ENCODE measurements around the gene SYNCRIP.
"Not testable (repeated sequence)": the region's sequence is repeated elsewhere in the genome, so short reads cannot be mapped to it uniquely, and the experiment has no call there.

SYNCRIP gene

DNA sequence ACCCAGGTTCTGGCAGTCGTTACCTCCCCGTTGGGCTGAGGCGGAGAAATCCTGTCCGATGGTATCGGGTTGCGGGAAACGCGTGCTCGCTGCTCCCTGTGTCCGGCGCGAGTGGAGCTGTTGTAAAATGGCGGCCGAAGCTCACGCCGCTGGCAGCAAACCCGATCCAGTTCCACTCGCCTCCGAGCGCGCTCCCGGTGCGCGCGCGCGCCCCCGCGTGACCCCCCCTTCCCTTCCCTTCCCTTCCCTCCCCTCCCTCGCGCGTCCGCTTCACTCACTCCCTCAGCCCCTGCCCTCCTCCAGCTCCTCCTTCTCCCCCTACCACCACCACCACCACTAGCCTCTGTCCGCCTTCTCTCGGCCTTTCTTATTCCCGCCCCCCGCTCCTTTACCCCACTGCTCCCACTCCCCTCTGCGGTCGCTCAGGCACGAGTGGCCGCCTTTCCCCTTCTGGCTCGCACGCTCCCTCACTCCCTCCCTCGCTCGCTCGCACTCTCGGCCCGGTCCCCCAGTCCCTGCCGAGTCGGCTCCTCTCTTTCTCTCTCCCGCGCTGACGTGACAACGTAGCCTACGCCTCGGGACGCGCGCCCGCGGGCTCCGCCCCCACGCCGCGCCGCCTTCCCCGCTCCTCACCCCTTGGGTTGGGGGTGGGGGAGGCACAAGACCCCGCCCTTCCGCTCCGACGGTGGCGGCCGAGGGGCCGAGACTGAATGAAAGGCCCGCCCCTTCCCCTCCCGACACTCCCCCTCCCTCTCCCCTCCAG is at the start of gene SYNCRIP:
Gene SYNCRIP, minus strand, starts transcription at position 113 of the 763 bp plus-strand sequence. CDS start 1,447 bp downstream, outside the sequence.
- peak; percentile 94 for DNase-seq (ENCODE audit: low read depth)

GRCh38 chr6:85691478-85691877 is 48.8 kb upstream of the SYNCRIP start:
- no peak for DNase-seq (ENCODE audit: low read depth)

- DNase-seq (ENCODE audit: low read depth): no peak
These were observed 47.4 kb upstream of the SYNCRIP start for GRCh38 chr6:85690071-85690470.

DNA sequence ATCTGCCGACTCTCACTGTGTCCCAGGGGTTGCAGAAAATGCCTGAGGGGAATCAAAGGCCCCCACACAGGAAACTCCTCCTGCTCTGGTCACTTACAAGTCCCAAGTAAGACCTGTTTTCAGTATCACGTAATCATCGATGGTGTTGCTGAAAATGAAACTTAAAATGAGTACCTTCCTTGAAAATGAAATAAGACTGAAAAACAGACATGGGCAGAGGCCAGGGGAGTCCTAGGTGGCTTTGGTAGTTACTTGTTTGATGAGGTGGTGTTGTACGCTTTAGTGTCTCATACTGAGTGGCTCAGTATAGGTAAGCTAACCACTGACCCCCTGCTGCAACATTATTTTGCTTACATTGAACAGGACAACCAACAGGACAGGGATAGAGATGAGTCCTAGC is 43.0 kb upstream of the SYNCRIP start:
- DNase-seq (ENCODE audit: low read depth): no peak

- no peak for DNase-seq (ENCODE audit: low read depth)
These were observed 42.1 kb upstream of the SYNCRIP start for GRCh38 chr6:85684809-85685171.

GRCh38 chr6:85684133-85684808 is 41.6 kb upstream of the SYNCRIP start:
- DNase-seq (ENCODE audit: low read depth): no peak

GRCh38 chr6:85681899-85682298 is 39.2 kb upstream of the SYNCRIP start:
- DNase-seq (ENCODE audit: low read depth): not testable (repeated sequence)

DNA sequence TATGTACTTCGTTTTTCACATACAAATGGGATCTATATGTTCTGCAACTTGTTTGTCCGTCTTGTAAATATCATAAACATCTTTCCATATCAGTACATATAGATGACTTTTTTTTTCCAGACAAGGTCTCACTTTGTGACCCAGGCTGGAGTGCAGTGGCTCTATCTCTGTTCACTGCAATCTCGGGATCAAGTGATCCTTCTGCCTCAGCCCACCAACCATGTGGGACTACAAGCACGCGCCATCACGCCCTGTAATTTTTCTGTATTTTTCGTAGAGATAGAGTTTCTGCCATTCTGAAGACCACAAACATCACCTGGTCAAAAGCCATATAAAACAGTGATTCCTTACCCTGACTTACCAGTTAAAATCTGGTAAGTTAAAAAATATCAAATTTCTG is 37.7 kb upstream of the SYNCRIP start:
- DNase-seq (ENCODE audit: low read depth): no peak

DNA sequence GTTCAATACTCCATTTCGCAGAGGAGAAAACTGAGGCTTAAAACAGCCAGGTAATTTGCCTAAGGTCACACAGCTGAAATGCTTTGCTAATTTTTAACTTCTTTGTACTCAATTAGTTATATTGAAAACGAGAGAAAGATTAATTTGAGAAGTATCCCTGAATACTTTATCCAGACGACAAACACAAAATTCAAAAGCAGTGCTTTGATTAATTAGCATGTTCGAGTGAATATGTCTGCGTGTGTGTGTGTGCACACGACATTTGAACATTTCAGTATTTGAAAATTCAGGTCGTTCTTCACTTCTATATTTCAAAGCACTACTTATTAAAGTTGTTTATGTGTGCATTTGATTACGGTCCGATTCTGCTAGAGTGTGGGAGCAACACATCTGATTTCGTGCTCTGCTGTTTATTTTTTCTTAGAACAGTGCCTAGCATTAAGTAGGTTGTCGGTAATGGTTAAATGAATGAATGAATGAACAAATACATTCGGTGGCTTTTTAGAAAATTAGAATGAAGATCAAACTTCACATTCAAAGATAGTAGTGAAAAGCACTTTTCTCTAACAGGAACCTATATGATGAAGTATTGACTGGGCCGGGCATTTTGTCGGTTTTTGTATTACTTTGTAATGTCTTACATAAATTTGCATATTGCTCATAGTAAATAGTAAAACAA is 36.9 kb upstream of the SYNCRIP start:
- DNase-seq (ENCODE audit: low read depth): no peak

GRCh38 chr6:85678602-85679444 is 36.1 kb upstream of the SYNCRIP start:
- DNase-seq (ENCODE audit: low read depth): peak; percentile 90

DNA sequence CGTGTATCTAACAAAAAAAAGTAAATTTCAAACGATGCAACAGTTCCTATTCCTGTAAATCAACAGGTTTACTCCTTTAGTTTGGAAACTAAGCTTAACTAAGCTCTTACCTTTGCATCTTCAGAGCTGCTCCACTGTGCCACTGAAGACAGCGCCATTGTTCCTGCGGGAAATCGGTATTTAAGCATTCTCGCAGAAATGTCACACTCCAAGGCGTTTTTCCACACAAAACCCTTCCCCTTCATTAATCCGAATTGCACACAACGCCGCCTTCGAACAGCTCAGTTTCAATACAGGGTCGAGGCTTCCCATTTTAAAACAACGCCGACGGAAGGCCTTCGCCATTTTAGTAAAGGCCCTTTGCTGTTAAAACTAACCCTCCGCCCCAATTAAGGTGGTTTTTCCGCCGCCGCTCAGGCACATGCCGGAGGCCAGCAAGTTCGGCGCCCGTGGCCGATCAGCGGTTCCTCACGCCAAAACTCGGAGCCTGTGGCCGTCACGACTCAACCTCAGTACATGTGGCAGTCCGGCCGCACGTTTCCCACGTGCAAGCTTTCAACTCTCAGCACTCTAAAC is 35.4 kb upstream of the SYNCRIP start:
- DNase-seq (ENCODE audit: low read depth): no peak

DNA sequence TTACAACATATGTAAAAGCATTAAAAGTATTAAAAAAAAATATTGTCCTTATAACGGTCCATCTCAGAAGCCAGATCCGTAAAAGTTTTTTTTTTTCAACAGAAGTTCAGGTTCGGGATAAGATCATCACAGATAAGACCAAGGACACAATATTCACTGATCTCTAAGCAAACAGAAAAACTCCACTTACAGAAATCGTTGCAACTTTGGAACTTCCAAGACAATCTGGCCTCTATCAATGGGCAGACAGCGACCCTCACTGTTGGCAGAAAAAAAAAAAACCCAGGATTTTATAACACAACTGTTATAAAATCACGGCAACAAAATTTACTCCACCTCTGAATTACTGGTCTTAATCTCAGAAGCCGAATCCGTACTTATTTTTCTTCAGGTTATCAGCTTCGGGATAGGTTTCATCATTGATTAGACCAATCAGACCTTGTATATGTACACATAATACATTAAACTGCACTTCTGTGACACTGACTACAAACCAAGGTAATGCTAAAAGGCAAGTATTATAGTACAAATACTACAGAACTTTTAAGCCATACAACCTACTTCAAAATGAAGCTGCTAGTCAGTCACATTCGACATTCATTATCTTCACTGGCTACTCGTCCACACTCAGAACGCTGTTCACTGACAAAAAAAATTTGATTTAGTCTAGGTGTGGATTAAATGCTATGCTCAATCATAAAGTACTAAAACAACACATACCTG is 34.7 kb upstream of the SYNCRIP start:
- DNase-seq (ENCODE audit: low read depth): no peak

DNA sequence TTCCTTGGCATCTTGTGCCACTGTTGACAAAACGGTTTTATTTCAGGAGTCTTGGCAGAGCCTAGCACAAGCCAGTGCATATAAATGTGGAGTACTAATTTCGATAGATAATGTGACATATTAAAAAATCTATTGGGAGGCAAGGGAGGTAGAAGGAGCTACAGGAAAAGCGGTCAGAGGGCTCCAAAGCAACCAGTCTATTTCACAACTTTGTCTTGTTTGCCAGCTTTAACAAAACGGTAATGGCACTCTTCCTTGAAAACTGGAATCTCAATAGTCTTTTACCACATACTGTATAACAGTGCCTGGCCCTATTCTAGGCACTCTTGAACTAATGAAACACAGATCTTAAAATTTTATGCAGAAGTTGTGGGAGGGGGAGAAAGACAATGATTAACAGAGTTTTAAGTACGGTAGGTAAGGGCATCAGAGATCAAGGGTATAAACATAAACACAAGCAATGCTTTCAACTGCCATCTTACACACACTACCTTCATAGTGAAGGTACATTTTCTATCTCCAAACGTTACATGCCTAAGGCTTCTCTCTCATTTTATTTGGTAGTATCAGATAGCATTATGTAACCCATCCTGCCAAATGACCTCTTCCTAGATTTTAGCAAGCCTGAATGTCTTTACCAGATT is 33.5 kb upstream of the SYNCRIP start:
- DNase-seq (ENCODE audit: low read depth): no peak

- DNase-seq (ENCODE audit: low read depth): no peak
These were observed 32.5 kb upstream of the SYNCRIP start for GRCh38 chr6:85675030-85675819.

DNA sequence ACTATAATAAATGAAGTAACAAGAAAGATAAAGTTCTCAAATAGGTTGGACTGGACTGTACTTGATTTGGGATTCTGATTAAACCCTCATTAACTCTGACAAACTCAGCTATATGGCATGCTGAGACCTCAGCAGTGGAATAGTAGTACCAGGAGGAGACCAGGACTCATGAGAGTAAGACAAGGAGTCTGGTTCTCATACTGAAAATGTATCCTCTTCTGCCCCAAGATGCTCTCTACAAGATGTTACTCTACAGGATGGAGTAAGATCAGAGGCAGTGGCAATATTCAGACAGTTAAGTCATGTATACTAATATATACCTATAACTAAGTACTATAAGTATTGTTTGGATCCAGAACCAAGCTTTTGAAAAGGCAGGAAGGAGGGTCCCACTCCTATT is 31.9 kb upstream of the SYNCRIP start:
- no peak for DNase-seq (ENCODE audit: low read depth)

DNA sequence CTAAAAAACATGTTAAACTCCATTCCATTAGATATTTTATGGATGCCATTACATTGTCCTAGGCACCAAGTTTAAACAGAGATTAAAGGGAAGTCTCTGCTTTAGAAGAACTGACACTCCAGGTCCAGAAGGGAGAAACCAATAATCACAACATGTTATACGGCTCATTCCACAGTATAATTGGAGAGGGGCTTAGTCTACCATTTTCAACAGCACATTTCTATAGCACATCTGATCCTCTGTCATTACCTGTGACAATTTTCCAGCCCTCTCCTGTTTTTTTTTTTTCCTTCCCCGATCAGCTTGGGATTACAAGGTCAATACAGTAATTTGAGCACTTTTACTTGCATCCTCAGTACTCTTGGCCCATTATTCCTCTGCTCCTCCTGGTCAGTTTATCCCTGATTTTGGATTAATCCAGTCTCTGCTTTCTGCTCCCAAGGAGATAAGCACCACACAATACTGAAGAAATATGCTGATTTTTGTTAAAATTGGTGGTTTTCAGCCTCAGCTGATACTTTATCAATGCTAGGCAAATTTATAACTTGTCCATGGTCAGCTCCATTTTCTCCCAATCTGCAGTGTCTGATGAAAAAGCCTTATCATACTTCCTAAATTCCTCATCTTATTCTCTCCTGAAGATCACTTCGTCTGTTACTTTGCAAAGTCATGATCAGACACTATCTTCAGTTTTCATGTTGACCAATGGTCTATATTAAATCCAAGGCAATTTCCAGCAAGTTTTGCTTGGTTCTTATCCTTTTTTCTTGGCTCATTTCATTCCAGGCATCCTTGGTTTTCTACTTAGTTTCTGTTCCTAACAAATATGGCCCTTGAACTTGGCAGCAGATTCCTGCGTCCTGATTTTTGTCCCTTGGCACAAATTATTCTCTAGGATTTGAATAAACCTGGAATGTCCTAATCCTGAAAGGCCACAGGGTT is 30.8 kb upstream of the SYNCRIP start:
- no peak for DNase-seq (ENCODE audit: low read depth)

- DNase-seq (ENCODE audit: low read depth): no peak
These were observed 29.9 kb upstream of the SYNCRIP start for GRCh38 chr6:85672623-85673022.

GRCh38 chr6:85672050-85672449 is 29.4 kb upstream of the SYNCRIP start:
- DNase-seq (ENCODE audit: low read depth): no peak

- DNase-seq (ENCODE audit: low read depth): no peak
These were observed 27.9 kb upstream of the SYNCRIP start for GRCh38 chr6:85670573-85670972.
